HG02642 (cell line): ENCODE data around the gene WDR70.
"Not testable (repeated sequence)": the region's sequence is repeated elsewhere in the genome, so short reads cannot be mapped to it uniquely, and the experiment has no call there.

Experiments
- ATAC-seq: cut with Tn5 transposase; IDR thresholded peaks from one replicate; pipeline ENCODE4 v1.9.1; 2021; ENCODE audit warnings: mild to moderate bottlenecking; ENCODE audit not compliant: unreplicated experiment, poor library complexity

The WDR70 gene

GRCh38 chr5:37506722-37507121, 127.6 kb downstream of the WDR70 start:
- ATAC-seq, result no peak

GRCh38 chr5:37511646-37512045, 132.5 kb downstream of the WDR70 start:
- ATAC-seq, result no peak

- ATAC-seq, result no peak
Measured at GRCh38 chr5:37514946-37515345, 135.8 kb downstream of the WDR70 start.

- no peak for ATAC-seq
Measured at GRCh38 chr5:37517686-37518085, 138.6 kb downstream of the WDR70 start.

DNA sequence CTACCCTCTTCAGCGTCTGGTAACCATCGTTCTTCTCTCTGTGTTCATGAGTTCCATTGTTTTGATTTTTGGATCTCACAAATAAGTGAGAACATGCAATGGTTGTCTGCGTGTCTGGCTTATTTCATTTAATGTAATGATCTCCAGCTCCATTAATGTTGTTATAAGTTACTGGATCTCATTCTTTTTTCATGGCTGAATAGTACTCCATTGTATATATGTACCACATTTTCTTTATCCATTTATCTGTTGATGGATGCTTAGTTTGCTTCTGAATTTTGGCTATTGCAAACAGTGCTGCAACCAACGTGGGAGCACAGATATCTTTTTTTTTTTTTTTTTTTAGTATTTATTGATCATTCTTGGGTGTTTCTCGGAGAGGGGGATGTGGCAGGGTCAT, 139.2 kb downstream of the WDR70 start:
- ATAC-seq, result not testable (repeated sequence)

GRCh38 chr5:37519304-37519703, 140.2 kb downstream of the WDR70 start:
- ATAC-seq, result no peak

- ATAC-seq, result no peak
Measured at GRCh38 chr5:37519807-37520206, 140.7 kb downstream of the WDR70 start.

GRCh38 chr5:37520811-37521210, 141.7 kb downstream of the WDR70 start:
- no peak for ATAC-seq

DNA sequence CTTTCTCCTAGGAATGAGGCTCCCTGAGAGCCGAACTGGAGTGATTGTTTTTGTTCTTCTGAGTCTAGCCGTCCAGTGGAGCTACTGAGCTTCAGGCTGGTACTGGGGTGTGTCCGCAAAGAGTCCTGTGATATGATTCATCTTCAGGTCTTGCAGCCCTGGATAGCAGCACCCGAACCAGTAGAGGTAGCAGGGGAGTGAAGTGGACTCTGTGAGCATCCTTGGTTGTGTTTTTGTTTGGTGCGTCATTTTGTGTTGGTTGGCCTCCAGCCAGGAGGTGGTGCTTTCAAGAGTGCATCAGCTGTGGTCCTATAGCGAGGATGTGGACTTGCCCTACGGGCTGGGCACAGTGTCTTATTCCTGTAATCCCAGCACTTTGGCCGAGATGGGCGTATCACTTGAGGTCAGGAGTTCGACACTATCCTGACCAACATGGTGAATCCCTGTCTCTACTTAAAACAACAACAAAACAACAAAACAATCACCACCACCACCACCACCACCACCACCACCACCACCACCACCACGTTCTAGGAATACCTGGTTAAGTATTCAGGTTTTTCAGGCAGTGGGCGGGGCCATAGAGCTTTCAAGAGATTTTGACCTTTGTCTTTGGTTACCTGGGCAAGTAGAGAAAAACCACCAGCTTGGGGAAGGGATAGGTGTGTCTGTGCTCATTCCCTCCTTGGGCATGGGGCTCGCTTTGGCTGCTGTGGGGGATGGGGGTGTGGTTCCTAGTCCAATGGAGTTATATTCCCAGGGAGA, 154.0 kb downstream of the WDR70 start:
- ATAC-seq, result no peak

DNA sequence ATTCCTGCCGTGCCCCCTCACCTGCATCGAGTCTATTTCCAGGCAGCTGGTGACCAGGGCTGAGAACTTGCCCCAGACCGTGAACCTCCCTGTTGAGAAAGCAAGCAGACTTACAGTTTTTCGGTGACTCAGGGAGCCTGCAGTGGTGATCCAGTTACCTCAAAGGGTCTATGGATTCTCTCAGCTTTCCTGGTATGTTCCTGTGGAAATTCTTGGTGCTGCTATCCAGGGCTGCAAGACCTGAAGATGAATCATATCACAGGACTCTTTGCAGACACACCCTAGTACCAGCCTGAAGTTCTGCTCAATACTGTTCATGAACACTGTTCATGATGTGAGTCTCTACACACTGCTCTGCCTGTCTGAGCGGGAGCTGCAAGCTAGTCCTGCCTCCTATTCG, 154.7 kb downstream of the WDR70 start:
- no peak for ATAC-seq

GRCh38 chr5:37539459-37539858, 160.3 kb downstream of the WDR70 start:
- ATAC-seq, result no peak

DNA sequence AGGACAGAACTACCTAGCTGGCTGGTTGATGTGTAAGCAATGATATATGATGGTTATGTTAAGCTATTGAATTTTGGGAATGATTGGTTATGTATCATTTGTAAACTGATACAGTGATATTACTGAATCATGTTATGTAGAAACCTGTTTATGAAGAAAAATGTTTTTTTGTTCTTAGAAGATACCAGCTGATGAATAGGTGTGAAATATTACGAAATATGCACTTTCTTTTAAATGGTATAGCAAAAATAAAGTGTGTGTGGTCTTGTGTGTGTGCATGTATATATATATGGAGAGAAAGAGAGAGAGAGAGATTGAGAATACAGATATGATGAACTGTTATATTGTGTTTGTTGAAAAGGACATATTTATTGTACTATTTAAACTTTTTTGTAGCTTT, 164.1 kb downstream of the WDR70 start:
- no peak for ATAC-seq

DNA sequence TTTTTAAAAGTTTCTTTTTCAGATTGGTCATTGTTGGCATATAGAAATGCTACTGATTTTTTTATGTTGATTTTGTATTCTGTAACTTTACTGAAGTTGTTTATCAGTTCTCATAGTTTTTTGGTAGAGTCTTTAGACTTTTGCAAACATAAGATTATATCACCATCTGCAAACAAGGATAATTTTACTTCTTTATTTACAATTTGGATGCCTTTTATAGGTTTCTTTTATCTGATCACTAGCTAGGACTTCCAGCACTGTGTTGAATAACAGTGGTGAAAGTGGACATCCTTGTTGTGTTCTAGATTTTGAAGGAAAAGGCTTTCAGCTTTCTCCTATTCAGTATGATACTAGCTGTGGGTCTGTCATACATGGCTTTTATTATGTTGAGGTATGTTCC, 170.3 kb downstream of the WDR70 start:
- no peak for ATAC-seq

DNA sequence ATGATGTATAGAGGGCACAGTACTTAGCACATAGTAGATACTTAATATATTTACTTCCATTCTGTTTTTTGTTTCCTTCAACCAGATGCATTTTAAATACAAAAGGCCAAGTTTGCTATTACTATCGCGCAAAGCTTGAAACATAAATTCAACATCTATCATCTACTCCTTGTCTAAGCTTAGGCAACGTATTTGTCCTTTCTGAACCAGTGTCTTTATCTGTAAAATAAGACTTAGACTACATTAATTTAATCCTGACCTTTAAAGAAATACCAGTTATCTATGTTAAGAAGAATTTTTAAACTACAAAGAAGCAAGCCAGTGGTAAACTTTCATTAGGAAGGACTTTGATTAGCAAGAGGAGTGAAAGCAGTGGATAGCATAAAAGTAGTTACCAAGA, 173.0 kb downstream of the WDR70 start:
- no peak for ATAC-seq

GRCh38 chr5:37552770-37553719, 173.9 kb downstream of the WDR70 start:
- no peak for ATAC-seq

GRCh38 chr5:37553720-37554404, 174.7 kb downstream of the WDR70 start:
- no peak for ATAC-seq

GRCh38 chr5:37554405-37554739, 175.3 kb downstream of the WDR70 start:
- ATAC-seq, result no peak

GRCh38 chr5:37554938-37555337, 175.8 kb downstream of the WDR70 start:
- ATAC-seq, result no peak

DNA sequence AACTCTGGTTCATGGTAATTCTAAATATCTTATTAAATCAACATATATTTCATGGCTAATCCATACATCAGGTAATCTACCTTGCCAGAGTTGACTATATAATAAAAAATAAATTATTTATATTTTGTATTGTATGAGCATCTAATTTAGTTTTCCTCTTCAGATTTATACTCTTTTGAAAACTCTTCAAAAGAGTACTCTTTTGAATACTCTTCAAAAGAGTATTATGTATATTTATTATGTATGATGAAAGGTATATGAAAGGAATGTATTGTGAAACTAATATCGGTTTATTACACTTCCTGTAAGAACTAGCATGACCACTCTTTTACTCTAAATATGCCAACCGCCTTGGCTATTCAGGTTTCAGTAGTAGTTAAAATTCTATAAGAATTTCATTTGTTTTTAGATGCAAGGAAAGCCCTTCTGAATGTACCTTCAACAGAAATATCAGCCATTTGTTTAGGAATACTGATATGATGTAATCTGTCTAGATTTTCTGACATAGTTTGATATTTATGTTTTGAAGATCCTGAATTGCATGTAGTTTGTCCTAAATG, 178.7 kb downstream of the WDR70 start:
- no peak for ATAC-seq

DNA sequence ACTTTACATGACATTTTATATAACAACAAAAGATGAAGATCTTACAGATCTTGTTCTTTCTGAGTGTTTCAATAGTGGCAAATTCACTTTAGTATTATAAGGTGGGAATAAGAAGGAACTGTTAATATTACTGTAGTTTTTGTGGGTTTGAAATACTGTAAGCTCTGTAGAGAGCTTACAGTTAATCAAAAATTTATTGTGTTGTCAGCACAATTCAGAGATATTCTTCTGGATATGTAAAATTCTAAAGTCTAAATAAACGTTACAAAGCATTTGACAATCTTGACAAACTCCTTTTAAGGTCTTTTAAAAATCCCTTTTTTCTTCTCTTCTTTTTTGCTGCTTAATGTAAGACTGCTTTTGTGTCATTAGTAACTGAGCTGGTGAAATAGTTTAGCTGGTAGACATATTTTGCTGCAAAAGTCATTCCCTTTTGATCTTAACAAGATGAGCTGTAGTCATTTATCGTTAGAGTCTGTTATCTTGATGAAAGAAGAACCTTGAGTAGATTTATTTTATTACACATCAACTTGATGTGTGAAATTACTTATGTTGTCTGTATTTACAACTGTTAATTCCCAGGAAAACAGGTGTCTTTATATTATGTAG, 186.0 kb downstream of the WDR70 start:
- no peak for ATAC-seq
